Measurements from ENCODE around the gene EDC4.
"Not testable (repeated sequence)": the region's sequence is repeated elsewhere in the genome, so short reads cannot be mapped to it uniquely, and the experiment has no call there.

EDC4 gene

GRCh38 chr16:67909056-67909742 lies 36.3 kb downstream of the EDC4 start:
- DNase-seq (ENCODE audit: low read depth in 2 of 2): no peak

GRCh38 chr16:67910158-67910557 lies 37.3 kb downstream of the EDC4 start:
- no peak for DNase-seq (ENCODE audit: low read depth in 2 of 2)

GRCh38 chr16:67914758-67915495 lies 42.1 kb downstream of the EDC4 start:
- DNase-seq (ENCODE audit: low read depth in 2 of 2): no peak

GRCh38 chr16:67915496-67915769 lies 42.6 kb downstream of the EDC4 start:
- not testable (repeated sequence) for DNase-seq (ENCODE audit: low read depth in 2 of 2)

GRCh38 chr16:67915831-67916723 lies 43.2 kb downstream of the EDC4 start:
- DNase-seq (ENCODE audit: low read depth in 2 of 2): no peak

GRCh38 chr16:67917140-67917851 lies 44.4 kb downstream of the EDC4 start:
- no peak for DNase-seq (ENCODE audit: low read depth in 2 of 2)

GRCh38 chr16:67917852-67918236 lies 45.0 kb downstream of the EDC4 start:
- no peak for DNase-seq (ENCODE audit: low read depth in 2 of 2)

GRCh38 chr16:67919622-67920221 lies 46.9 kb downstream of the EDC4 start:
- no peak for DNase-seq (ENCODE audit: low read depth in 2 of 2)

- DNase-seq (ENCODE audit: low read depth in 2 of 2): no peak
Observed at GRCh38 chr16:67922221-67922620, 49.4 kb downstream of the EDC4 start.

- no peak for DNase-seq (ENCODE audit: low read depth in 2 of 2)
Observed at GRCh38 chr16:67922740-67923139, 49.9 kb downstream of the EDC4 start.

- no peak for DNase-seq (ENCODE audit: low read depth in 2 of 2)
Observed at GRCh38 chr16:67923414-67924116, 50.7 kb downstream of the EDC4 start.

GRCh38 chr16:67924140-67924906 lies 51.5 kb downstream of the EDC4 start:
- no peak for DNase-seq (ENCODE audit: low read depth in 2 of 2)

GRCh38 chr16:67926181-67926750 lies 53.4 kb downstream of the EDC4 start:
- DNase-seq (ENCODE audit: low read depth in 2 of 2): no peak

GRCh38 chr16:67927131-67927941 lies 54.5 kb downstream of the EDC4 start:
- DNase-seq (ENCODE audit: low read depth in 2 of 2): no peak

- no peak for DNase-seq (ENCODE audit: low read depth in 2 of 2)
Observed at GRCh38 chr16:67928147-67928546, 55.3 kb downstream of the EDC4 start.

GRCh38 chr16:67928561-67929364 lies 55.9 kb downstream of the EDC4 start:
- DNase-seq (ENCODE audit: low read depth in 2 of 2): peak; percentile 41 to 63

GRCh38 chr16:67930191-67930590 lies 57.3 kb downstream of the EDC4 start:
- DNase-seq (ENCODE audit: low read depth in 2 of 2): no peak

GRCh38 chr16:67930678-67931211 lies 57.9 kb downstream of the EDC4 start:
- no peak for DNase-seq (ENCODE audit: low read depth in 2 of 2)

Measured in stimulated activated CD4-positive, alpha-beta T cell treated with anti-CD3 and anti-CD28 coated beads, Interleukin-1b, Interleukin-23, amount 100 ng/mL, for 1 hour (primary cell).